ENCODE results near the gene PARL.

Gene PARL

GRCh38 chr3:183809270-183809669, 75.4 kb downstream of the PARL start:
- no peak for TF ChIP-seq MAX (IDR thresholded peaks at IDR 0.05)
- TF ChIP-seq NFIC (IDR thresholded peaks at IDR 0.05), result no peak
- no peak for TF ChIP-seq CREB1 (IDR thresholded peaks at IDR 0.05; ENCODE audit: low read depth)
- TF ChIP-seq, protein P1, sequence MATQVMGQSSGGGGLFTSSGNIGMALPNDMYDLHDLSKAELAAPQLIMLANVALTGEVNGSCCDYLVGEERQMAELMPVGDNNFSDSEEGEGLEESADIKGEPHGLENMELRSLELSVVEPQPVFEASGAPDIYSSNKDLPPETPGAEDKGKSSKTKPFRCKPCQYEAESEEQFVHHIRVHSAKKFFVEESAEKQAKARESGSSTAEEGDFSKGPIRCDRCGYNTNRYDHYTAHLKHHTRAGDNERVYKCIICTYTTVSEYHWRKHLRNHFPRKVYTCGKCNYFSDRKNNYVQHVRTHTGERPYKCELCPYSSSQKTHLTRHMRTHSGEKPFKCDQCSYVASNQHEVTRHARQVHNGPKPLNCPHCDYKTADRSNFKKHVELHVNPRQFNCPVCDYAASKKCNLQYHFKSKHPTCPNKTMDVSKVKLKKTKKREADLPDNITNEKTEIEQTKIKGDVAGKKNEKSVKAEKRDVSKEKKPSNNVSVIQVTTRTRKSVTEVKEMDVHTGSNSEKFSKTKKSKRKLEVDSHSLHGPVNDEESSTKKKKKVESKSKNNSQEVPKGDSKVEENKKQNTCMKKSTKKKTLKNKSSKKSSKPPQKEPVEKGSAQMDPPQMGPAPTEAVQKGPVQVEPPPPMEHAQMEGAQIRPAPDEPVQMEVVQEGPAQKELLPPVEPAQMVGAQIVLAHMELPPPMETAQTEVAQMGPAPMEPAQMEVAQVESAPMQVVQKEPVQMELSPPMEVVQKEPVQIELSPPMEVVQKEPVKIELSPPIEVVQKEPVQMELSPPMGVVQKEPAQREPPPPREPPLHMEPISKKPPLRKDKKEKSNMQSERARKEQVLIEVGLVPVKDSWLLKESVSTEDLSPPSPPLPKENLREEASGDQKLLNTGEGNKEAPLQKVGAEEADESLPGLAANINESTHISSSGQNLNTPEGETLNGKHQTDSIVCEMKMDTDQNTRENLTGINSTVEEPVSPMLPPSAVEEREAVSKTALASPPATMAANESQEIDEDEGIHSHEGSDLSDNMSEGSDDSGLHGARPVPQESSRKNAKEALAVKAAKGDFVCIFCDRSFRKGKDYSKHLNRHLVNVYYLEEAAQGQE (IDR thresholded peaks at IDR 0.05; ENCODE audit: low read depth), result no peak
- no peak for TF ChIP-seq TAF1 (IDR thresholded peaks at IDR 0.05; ENCODE audit: low read depth)
- no peak for TF ChIP-seq TEAD4 (IDR thresholded peaks at IDR 0.05)
- no peak for TF ChIP-seq YY1 (IDR thresholded peaks at IDR 0.05; ENCODE audit: low read depth)
- no peak for TF ChIP-seq EP300 (IDR thresholded peaks at IDR 0.05; ENCODE audit: borderline replicate concordance)
- TF ChIP-seq ZBTB7A (IDR thresholded peaks at IDR 0.05; ENCODE audit: low read depth), result no peak
- no peak for TF ChIP-seq FOXM1 (IDR thresholded peaks at IDR 0.05; ENCODE audit: borderline replicate concordance, low read depth)

DNA sequence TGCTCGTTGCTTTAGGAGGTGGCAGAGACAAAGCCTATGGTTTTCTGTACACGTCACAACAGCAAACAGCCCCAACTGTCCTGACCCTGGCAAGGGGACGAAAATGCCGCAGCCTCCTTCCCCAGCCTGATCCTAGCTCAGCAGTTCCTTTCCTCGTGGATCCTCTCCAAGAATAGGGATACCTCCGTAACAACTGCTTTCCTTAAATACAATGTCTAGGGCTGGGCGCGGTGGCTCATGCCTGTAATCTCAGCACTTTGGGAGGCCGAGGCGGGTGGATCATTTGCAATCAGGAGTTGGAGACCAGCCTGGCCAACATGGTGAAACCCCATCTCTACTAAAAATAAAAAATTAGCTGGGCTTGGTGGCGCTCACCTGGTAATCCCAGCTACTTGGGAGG, 76.3 kb downstream of the PARL start:
- TF ChIP-seq EGR1 (IDR thresholded peaks at IDR 0.05) (no peak), USF1 (IDR thresholded peaks at IDR 0.05) (no peak), TEAD4 (IDR thresholded peaks at IDR 0.05) (no peak), CEBPB (IDR thresholded peaks at IDR 0.05) (no peak), EP300 (IDR thresholded peaks at IDR 0.05; ENCODE audit: borderline replicate concordance) (no peak), CREB1 (IDR thresholded peaks at IDR 0.05; ENCODE audit: low read depth) (no peak), YY1 (IDR thresholded peaks at IDR 0.05; ENCODE audit: low read depth) (no peak), MAX (IDR thresholded peaks at IDR 0.05) (no peak), ZBTB7A (IDR thresholded peaks at IDR 0.05; ENCODE audit: low read depth) (no peak), TAF1 (IDR thresholded peaks at IDR 0.05; ENCODE audit: low read depth) (no peak), NFIC (IDR thresholded peaks at IDR 0.05) (no peak)
- TF ChIP-seq, protein P1 (IDR thresholded peaks at IDR 0.05; ENCODE audit: low read depth), result no peak

DNA sequence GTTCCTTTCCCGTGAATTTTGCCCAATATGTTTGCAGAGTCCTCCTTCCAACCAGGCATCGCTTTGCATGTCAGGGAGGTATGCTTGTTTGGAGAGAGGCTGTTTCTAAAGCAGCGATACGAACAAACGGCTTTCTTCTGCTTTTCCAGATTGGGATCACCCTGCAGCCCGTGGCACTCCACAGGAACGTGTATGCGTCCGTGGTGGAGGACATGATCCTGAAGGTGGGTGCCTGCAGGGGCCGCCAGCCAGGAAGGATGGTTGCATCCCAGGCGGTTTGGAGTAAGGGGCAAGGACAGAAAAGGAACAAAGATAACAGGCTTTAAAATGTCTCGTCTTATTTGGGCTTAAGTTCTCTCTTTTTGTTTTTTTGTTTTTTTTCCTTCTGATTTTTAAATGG, 76.8 kb downstream of the PARL start:
- no peak for TF ChIP-seq RAD21 (IDR thresholded peaks at IDR 0.05; ENCODE audit: low read depth)
- TF ChIP-seq TAF1 (IDR thresholded peaks at IDR 0.05; ENCODE audit: low read depth), result no peak
- TF ChIP-seq NFIC (IDR thresholded peaks at IDR 0.05), result no peak
- TF ChIP-seq EP300 (IDR thresholded peaks at IDR 0.05; ENCODE audit: borderline replicate concordance), result no peak
- no peak for TF ChIP-seq TEAD4 (IDR thresholded peaks at IDR 0.05)
- TF ChIP-seq CREB1 (IDR thresholded peaks at IDR 0.05; ENCODE audit: low read depth), result no peak
- TF ChIP-seq TCF12 (IDR thresholded peaks at IDR 0.05; ENCODE audit: low read depth), result no peak
- TF ChIP-seq YY1 (IDR thresholded peaks at IDR 0.05; ENCODE audit: low read depth), result no peak
- no peak for TF ChIP-seq USF1 (IDR thresholded peaks at IDR 0.05)
- no peak for TF ChIP-seq EGR1 (IDR thresholded peaks at IDR 0.05)
- TF ChIP-seq CEBPB (IDR thresholded peaks at IDR 0.05), result no peak
- TF ChIP-seq ZBTB7A (IDR thresholded peaks at IDR 0.05; ENCODE audit: low read depth), result no peak
- TF ChIP-seq FOXM1 (IDR thresholded peaks at IDR 0.05; ENCODE audit: borderline replicate concordance, low read depth), result no peak
- TF ChIP-seq MAX (IDR thresholded peaks at IDR 0.05), result no peak
- TF ChIP-seq, protein P1 (IDR thresholded peaks at IDR 0.05; ENCODE audit: low read depth), result no peak

GRCh38 chr3:183807209-183807728, 77.4 kb downstream of the PARL start:
- TF ChIP-seq EP300 (IDR thresholded peaks at IDR 0.05; ENCODE audit: borderline replicate concordance) (no peak), TAF1 (IDR thresholded peaks at IDR 0.05; ENCODE audit: low read depth) (no peak), CEBPB (IDR thresholded peaks at IDR 0.05) (no peak), CREB1 (IDR thresholded peaks at IDR 0.05; ENCODE audit: low read depth) (no peak), NFIC (IDR thresholded peaks at IDR 0.05) (no peak), FOXM1 (IDR thresholded peaks at IDR 0.05; ENCODE audit: borderline replicate concordance, low read depth) (no peak), USF1 (IDR thresholded peaks at IDR 0.05) (no peak), EGR1 (IDR thresholded peaks at IDR 0.05) (no peak), MAX (IDR thresholded peaks at IDR 0.05) (no peak), RAD21 (IDR thresholded peaks at IDR 0.05; ENCODE audit: low read depth) (no peak), ZBTB7A (IDR thresholded peaks at IDR 0.05; ENCODE audit: low read depth) (no peak), YY1 (IDR thresholded peaks at IDR 0.05; ENCODE audit: low read depth) (no peak), TEAD4 (IDR thresholded peaks at IDR 0.05) (no peak), TCF12 (IDR thresholded peaks at IDR 0.05; ENCODE audit: low read depth) (no peak)
- TF ChIP-seq, protein P1 (IDR thresholded peaks at IDR 0.05; ENCODE audit: low read depth), result no peak
